SJCRH30 (cell line): ENCODE data around the gene LCP2. TPM values are rescaled to one million over a fixed set of nuclear protein-coding genes. Genes with fewer than 3 reads are reported as not detected.

Source experiments
- DNase-seq, 2 experiments: peaks; one replicate each; pipeline ENCODE4 v3.0.0-alpha.2; 2015 to 2020
- H3K27ac ChIP-seq: fragments of 250-450 bp; sonication (Bioruptor Pico); 2 replicates; pipeline ENCODE4 v1.5.1; 2020; ENCODE audit warnings: mild to moderate bottlenecking, moderate library complexity
- H3K27me3 ChIP-seq: fragments of 250-450 bp; sonication (Bioruptor Pico); 2 replicates; pipeline ENCODE4 v1.5.1; 2020; ENCODE audit warnings: mild to moderate bottlenecking, moderate library complexity
- H3K36me3 ChIP-seq: fragments of 250-450 bp; sonication (Bioruptor Pico); 2 replicates; pipeline ENCODE4 v1.5.1; 2020; ENCODE audit warnings: mild to moderate bottlenecking, moderate library complexity
- H3K4me1 ChIP-seq: fragments of 250-450 bp; sonication (Bioruptor Pico); 2 replicates; pipeline ENCODE4 v1.5.1; 2020; ENCODE audit warnings: mild to moderate bottlenecking, moderate library complexity
- H3K4me3 ChIP-seq: fragments of 250-450 bp; sonication (Bioruptor Pico); 2 replicates; pipeline ENCODE4 v1.5.1; 2020; ENCODE audit warnings: mild to moderate bottlenecking, moderate library complexity
- H3K9me3 ChIP-seq: fragments of 250-450 bp; sonication (Bioruptor Pico); replicated peaks from 2 replicates; pipeline ENCODE4 v1.5.1; 2020; ENCODE audit warnings: mild to moderate bottlenecking, moderate library complexity
- total RNA-seq: library from RNA; depleted of rRNA; stranded (reverse); fragments of >200 nt; shearing (Covaris generic); gene quantifications from 2 replicates; pipeline ENCODE4 v1.2.3, GENCODE V29; 2014

LCP2 gene
- total RNA-seq, 1 experiment from 2014 or later, result not detected

- Histone ChIP-seq H3K9me3 (no peaks in the 10 kb centered on the region), H3K4me3 (no peak overlapping the region), H3K4me1 (no peaks in the 10 kb centered on the region), H3K27me3 (no peaks in the 10 kb centered on the region), H3K27ac (no peak overlapping the region), H3K36me3 (no peaks in the 10 kb centered on the region)
- DNase-seq, result no peak
These were observed 17.5 kb downstream of the LCP2 start for GRCh38 chr5:170280011-170280493.

GRCh38 chr5:170279459-170279817, 18.1 kb downstream of the LCP2 start:
- H3K4me3 ChIP-seq, result no peak overlapping the region
- no peak for DNase-seq
- no peak overlapping the region for H3K27ac ChIP-seq
- H3K27me3 ChIP-seq, result no peaks in the 10 kb centered on the region
- no peaks in the 10 kb centered on the region for H3K36me3 ChIP-seq
- no peaks in the 10 kb centered on the region for H3K9me3 ChIP-seq
- no peaks in the 10 kb centered on the region for H3K4me1 ChIP-seq

- Histone ChIP-seq H3K9me3 (no peaks in the 10 kb centered on the region), H3K4me3 (no peak overlapping the region), H3K36me3 (no peaks in the 10 kb centered on the region), H3K27ac (no peak overlapping the region), H3K27me3 (no peaks in the 10 kb centered on the region), H3K4me1 (no peaks in the 10 kb centered on the region)
- DNase-seq, result no peak
These were observed 18.7 kb downstream of the LCP2 start for GRCh38 chr5:170278611-170279458.

- Histone ChIP-seq H3K9me3 (no peaks in the 10 kb centered on the region), H3K4me1 (no peaks in the 10 kb centered on the region), H3K36me3 (no peaks in the 10 kb centered on the region), H3K4me3 (no peak overlapping the region), H3K27ac (no peak overlapping the region), H3K27me3 (no peaks in the 10 kb centered on the region)
- no peak for DNase-seq
These were observed 19.7 kb downstream of the LCP2 start for GRCh38 chr5:170277867-170278281.

GRCh38 chr5:170276140-170276539, 21.4 kb downstream of the LCP2 start:
- no peaks in the 10 kb centered on the region for H3K27me3 ChIP-seq
- H3K36me3 ChIP-seq, result no peaks in the 10 kb centered on the region
- no peaks in the 10 kb centered on the region for H3K9me3 ChIP-seq
- no peak for DNase-seq
- H3K27ac ChIP-seq, result no peak overlapping the region
- no peaks in the 10 kb centered on the region for H3K4me1 ChIP-seq
- H3K4me3 ChIP-seq, result no peak overlapping the region

- no peaks in the 10 kb centered on the region for H3K9me3 ChIP-seq
- no peak for DNase-seq
These were observed 22.1 kb downstream of the LCP2 start for GRCh38 chr5:170275376-170275994.

GRCh38 chr5:170273968-170274710, 23.4 kb downstream of the LCP2 start:
- no peak overlapping the region for H3K4me3 ChIP-seq
- H3K36me3 ChIP-seq, result no peaks in the 10 kb centered on the region
- no peaks in the 10 kb centered on the region for H3K4me1 ChIP-seq
- H3K27me3 ChIP-seq, result no peaks in the 10 kb centered on the region; the same call in 1 of the 2 replicates
- H3K27ac ChIP-seq, result no peak overlapping the region
- H3K9me3 ChIP-seq, result no peaks in the 10 kb centered on the region
- peak in 1 of 2 experiments; percentile 9 for DNase-seq

More at GRCh38 chr5:170275376-170275994, 22.1 kb downstream of the LCP2 start:
- Histone ChIP-seq H3K27me3 (no peaks in the 10 kb centered on the region), H3K4me1 (no peaks in the 10 kb centered on the region), H3K36me3 (no peaks in the 10 kb centered on the region), H3K4me3 (no peak overlapping the region), H3K27ac (no peak overlapping the region)

- Histone ChIP-seq H3K36me3 (no peaks in the 10 kb centered on the region), H3K27ac (no peak overlapping the region), H3K9me3 (no peaks in the 10 kb centered on the region), H3K4me1 (no peaks in the 10 kb centered on the region), H3K27me3 (peaks cover 11% of the 10 kb centered on the region; the same call in 1 of the 2 replicates), H3K4me3 (no peak overlapping the region)
- no peak for DNase-seq
These were observed 27.1 kb downstream of the LCP2 start for GRCh38 chr5:170270293-170271069.

GRCh38 chr5:170269579-170269978, 28.0 kb downstream of the LCP2 start:
- no peaks in the 10 kb centered on the region for H3K4me1 ChIP-seq
- no peaks in the 10 kb centered on the region for H3K9me3 ChIP-seq
- H3K27ac ChIP-seq, result no peak overlapping the region
- H3K27me3 ChIP-seq, result peaks cover 11% of the 10 kb centered on the region; the same call in 1 of the 2 replicates
- H3K36me3 ChIP-seq, result no peaks in the 10 kb centered on the region
- H3K4me3 ChIP-seq, result no peak overlapping the region
- DNase-seq, result no peak

GRCh38 chr5:170268884-170269283, 28.7 kb downstream of the LCP2 start:
- H3K27me3 ChIP-seq, result peaks cover 11% of the 10 kb centered on the region; the same call in 1 of the 2 replicates
- H3K36me3 ChIP-seq, result no peaks in the 10 kb centered on the region
- H3K4me1 ChIP-seq, result no peaks in the 10 kb centered on the region
- no peak overlapping the region for H3K4me3 ChIP-seq
- H3K27ac ChIP-seq, result no peak overlapping the region
- H3K9me3 ChIP-seq, result no peaks in the 10 kb centered on the region
- DNase-seq, result no peak

- no peak for DNase-seq
- Histone ChIP-seq H3K27me3 (peaks cover 11% of the 10 kb centered on the region; the same call in 1 of the 2 replicates), H3K4me3 (no peak overlapping the region), H3K9me3 (no peaks in the 10 kb centered on the region), H3K4me1 (no peaks in the 10 kb centered on the region), H3K36me3 (no peaks in the 10 kb centered on the region), H3K27ac (no peak overlapping the region)
These were observed 29.4 kb downstream of the LCP2 start for GRCh38 chr5:170268153-170268689.

- Histone ChIP-seq H3K4me1 (no peaks in the 10 kb centered on the region), H3K9me3 (no peaks in the 10 kb centered on the region), H3K4me3 (no peak overlapping the region), H3K27me3 (peaks cover 13% of the 10 kb centered on the region; the same call in 1 of the 2 replicates), H3K36me3 (no peaks in the 10 kb centered on the region), H3K27ac (no peak overlapping the region)
- peak; percentile 50 to 74 for DNase-seq
These were observed 30.0 kb downstream of the LCP2 start for GRCh38 chr5:170267431-170268152.

- Histone ChIP-seq H3K4me1 (no peaks in the 10 kb centered on the region), H3K9me3 (no peaks in the 10 kb centered on the region), H3K4me3 (no peak overlapping the region), H3K27ac (no peak overlapping the region), H3K27me3 (peaks cover 14% of the 10 kb centered on the region; the same call in 1 of the 2 replicates), H3K36me3 (no peaks in the 10 kb centered on the region)
- no peak for DNase-seq
These were observed 30.8 kb downstream of the LCP2 start for GRCh38 chr5:170266570-170267381.
